GM21528 (cell line): ENCODE results near the gene MBD5.

ENCODE experiments used
- ATAC-seq: cut with Tn5 transposase; IDR thresholded peaks from one replicate; pipeline ENCODE4 v1.9.1; 2021; ENCODE audit warnings: mild to moderate bottlenecking, moderate library complexity; ENCODE audit not compliant: unreplicated experiment, low FRiP score

The MBD5 gene

DNA sequence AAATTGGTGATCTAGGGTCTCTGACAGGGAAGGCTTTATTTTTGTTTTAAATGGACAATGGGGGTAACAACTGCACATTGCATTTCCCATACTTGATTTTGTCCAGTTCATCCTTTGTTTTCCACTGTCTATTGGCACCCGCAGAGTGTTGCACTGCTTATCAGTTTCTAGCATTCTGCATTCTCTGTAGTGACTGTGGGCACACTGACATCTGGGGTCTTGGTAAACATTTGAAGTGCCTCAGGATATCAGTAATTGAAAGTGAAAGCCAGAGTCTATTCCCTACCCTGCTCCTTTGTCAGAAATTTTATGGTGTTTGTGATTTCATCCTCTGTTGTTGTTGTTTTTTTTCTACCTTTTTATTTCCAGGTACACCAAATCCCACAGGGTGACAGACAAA lies 491.6 kb downstream of the MBD5 start:
- ATAC-seq = no peak

DNA sequence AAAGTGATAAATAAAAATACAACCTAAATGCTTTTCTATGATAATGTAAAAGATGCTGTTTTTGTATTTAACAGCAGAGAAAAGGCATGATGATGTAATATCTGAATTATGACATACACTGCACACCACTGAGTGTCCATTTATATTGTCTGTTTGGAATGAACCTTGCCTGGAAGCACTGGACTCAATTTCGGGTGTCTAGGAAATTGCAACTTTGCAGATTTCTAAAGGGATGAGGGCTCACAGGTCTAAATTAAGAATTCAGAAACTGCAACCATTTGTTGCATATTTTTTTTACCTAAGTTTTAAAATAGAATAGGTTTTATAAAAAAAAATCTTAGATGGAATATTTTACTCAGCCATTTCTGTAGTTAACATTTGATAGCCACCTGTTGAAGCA lies 492.5 kb downstream of the MBD5 start:
- ATAC-seq = no peak

DNA sequence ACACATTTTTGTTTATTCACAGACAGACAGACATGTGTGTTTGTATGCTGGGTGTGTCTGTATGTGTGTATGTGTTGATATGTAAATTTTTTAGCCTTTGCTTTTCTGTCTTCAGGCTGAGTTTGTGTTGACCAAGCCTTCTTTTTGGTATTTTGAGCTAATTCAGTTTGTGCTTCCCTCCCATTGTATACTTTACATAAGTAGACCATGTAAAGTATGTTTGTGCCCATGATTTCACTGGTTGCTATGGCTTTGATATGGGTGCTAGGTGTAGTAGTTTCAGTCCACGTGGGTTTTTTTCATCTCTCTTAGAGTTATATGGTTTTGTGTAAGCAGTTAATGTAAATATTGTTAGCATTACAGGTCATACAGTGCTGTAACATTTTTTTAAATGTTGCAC lies 494.2 kb downstream of the MBD5 start:
- ATAC-seq = no peak

DNA sequence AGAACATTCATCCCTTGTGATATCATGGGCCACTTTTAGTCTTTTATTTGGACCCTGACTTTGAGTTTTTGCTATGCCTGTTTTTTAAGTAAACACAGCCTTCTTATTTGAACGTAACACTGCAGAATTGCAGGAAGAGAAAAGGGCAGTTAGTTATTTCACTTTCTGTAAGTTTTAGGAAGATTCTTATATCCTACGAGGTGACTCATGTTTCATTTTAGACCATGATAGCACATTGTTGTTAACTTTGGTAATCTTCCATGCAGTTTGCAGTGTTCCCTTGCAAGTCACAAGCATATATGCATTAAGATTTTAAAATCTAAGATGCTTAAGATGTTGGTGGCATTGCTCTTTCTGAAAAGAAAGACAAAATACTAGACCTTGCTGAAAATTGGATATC lies 495.1 kb downstream of the MBD5 start:
- ATAC-seq = no peak

DNA sequence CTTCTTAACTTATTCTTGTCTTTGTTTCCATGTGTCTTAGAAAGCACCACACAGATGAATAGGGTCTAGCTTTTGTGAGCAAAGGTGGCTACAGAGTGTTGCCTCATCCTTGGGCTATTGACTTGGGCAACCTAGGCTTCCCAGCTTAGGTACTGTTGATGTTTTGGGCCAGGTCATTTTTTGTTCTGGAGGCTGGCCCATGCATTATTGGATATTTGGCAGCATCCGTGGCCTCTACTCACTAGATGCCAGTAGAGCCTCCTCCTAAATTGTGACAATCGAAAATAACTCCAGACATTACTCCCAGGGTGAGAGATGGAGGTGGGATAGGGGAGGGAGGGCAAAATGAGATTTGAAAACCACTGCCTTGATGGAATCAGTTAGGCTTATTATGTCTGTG lies 496.4 kb downstream of the MBD5 start:
- ATAC-seq = no peak

DNA sequence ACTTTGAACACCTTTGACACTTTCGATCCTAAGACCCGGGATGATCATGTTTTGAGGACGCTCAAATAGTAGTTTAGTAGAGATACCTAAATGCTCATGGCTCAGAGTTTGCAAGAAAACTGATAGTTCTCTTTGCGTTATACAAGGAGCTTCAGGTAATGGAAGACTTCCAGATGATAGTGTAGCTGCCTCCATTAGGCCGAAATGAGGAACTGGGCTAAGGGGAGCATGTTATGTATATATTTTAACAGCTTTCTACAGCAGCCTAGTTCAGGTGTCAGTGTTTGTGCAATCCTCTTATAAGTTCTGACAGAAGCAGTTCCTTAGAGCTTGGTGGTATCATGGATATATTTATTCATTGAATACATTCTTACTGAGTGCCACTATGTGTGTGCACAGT lies 496.9 kb downstream of the MBD5 start:
- no peak for ATAC-seq

DNA sequence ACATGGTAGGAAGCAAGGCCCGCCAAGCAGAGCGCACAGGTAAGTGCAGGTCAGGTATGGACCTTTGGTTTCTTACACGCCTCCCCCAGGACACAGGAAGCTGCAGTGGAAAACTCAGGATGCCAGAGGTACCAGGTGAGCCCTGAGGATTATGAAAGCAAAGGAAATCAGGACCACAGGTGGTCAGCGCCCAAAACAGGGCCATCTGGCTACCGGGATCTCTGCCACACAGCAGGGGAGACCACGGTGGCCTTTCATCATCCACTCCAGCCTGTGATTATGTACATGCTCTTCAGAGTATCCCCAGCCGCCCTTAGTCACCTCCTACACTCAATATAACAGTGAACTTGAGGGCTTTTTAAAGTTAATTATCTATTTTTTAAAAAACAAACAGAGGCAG lies 498.1 kb downstream of the MBD5 start:
- no peak for ATAC-seq

DNA sequence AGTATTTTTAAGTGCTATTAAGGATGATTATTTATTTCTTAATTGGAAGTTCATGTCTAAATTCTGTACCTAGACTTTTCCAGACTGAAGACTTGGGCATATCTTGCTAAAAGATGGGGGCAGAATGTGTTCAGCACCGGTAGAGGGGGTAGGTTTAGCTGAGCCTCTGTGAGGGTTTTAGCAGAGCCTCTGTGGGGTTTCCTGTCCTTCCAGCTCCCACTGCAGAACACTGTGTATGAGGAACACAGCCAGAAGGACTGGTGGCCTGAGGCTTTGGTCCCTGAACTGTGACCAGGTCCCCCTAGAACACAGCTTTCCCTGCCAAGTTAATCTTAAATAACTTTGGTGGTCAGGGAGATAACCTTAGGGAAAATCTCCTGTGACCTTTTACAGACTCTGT lies 500.3 kb downstream of the MBD5 start:
- ATAC-seq = no peak

DNA sequence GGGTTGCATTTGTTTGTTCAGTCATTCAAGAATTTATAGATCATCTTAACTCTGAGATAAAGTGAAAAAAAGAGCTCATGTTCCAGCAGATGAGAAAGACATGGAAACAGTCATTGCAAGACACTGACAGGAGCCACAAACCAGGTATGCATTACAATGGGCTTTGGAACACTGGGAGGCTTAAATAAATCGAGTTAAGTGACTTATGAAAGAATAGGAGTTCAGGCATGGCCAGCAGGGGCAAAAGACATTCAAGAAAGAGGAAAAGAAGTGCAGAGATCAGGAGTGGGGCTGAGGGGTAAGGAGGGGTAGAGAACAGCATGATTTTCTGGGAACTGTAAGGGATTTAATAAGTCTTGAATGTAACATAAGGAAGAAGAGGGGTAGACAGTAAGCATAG lies 502.4 kb downstream of the MBD5 start:
- ATAC-seq = no peak

DNA sequence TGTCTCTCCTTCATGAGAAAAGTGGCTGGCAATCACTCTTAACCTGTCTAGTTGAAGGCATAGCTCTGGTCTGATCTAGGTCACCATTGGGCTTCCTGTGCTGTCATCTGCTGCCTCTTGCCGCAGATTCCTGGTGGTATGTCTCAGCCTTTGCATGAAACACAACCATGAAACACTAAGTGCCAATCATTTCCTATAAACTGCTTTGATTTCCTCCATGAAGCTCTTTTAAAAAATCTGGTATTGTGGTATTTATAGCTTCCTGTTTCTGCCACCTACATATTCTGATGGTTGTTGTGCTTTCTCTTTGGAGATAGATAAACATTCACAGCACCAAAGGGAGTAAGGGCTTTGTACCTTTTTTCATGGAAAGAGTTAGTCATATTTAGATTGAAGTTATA lies 503.6 kb downstream of the MBD5 start:
- no peak for ATAC-seq

DNA sequence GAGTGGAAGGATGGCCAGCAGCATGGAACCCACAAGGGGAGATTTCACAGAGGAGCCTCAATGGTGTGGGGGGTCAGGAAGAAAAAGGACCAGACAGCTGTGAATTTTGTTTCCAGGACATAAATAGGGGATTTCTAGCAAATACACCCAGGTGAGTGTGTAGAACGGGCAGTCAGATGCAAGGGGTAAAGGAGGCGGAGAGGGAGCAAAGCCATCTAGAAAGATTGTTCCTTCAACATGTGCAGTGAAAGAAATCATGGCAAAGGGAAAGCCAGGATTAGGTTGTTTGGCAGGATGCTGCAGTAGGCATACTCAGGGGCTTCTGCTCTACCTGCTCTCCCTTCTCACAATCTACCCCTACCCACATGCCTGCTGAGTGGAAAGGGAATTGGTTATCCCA lies 504.2 kb downstream of the MBD5 start:
- ATAC-seq = no peak

DNA sequence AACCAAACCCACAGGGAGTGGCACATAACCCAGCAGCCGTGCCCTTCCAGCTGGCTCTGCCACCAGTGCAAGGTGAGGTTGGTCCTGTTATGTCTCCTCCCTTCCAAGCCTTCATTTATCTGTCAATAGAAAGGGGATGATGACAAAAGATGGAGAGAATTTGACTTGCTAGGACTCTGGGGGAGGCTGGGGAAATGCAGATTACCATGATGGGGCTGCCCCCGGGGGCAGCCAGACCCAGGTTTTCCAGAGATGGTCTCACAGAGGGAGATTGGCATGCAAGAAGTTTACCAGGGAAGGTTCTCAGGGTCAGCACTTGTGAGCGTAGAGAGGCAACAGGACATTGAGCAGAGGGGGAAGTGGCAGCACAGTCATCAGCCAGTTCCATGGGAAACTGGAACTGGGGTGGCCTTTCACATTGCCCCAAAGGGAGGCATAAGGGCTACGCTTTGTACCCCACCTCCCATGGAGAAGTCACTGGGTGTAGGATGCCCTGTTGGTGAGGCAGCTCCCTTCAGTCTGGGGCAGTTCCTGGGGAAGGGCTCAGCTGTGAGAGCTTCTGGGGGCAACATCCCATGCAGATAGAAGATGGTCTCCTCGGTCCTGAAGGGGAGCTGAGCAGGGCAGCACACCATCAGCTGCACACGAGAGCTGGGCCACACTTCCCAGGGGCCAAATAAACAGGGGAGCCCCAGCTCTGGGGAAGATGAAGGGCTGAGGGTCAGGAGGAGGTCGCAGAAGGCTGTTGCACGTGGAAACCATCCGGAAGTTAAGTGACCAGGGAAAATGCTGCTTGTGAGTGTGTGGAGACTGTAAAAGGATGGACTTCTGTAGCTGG lies 505.8 kb downstream of the MBD5 start:
- ATAC-seq = no peak

DNA sequence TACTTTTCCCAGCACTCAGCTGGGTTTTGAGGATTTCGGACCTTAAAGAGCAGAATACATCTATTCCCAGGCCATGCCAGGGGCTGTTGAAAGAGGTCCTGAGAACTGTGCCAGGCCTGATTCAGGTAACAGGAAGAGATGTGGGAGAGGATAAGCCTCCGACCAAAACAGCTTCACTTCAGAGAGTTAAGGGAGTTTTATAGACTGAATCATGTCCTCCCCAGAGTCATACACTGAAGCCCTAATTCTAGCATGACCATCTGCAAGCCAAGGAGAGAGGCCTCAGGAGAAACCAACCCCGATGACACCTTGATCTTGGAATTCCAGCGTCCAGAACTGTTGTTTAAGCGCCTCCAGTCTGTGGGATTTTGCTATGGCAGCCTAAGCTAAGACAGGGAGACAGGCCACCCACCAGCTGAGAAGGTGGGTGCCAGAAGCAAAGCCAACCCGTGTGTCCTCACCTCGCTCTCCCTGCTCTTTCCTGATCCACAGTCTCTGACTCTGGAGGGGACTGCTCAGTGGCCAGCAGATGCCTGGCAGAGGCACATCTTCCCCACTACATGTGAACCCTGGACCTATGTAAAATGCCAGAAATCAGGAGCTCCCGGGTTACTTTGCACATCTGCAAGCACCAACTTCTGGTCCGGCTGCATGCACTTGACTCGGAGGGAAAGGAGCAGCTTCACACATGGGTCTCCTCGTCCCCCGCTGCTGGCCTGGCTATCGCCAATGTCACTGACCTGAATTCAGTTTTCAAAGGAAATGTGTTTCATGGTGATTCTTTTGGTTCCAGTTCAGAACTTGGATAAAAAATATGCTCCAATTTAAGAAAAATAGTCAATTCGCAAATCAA lies 506.8 kb downstream of the MBD5 start:
- ATAC-seq = no peak

DNA sequence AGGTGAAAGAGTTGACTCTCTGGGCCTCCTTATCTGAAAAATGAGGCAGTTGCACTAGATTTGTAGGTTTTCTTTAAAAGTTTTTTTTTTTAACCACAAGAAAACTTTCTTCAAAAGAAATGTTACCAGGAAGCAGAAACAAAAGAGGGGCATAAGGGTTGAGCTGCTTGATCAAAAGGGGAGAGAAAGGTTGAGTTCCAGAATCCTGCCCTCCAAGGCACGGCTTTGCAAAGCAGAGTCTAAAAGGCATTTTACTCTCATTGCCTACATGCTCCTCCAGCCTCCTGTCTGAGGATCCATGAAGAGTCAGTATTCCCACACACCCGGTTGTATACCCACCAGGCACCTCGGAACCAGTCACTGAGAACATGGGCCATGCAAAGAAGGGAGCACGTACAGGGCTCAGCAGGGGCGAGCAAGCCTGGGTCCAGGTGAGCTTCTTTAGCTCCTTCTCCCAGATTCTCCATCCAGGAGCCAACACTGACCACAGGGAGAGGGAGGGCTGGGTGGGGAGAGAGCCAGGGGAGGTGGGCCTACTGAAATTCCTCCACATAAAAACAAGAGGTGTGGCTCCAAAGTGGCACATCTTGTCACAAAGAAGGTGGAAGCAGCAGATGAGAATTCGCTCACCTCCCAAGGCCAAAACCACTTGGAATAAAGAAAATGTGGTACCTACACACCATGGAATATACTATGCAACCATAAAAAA lies 507.6 kb downstream of the MBD5 start:
- ATAC-seq = no peak

DNA sequence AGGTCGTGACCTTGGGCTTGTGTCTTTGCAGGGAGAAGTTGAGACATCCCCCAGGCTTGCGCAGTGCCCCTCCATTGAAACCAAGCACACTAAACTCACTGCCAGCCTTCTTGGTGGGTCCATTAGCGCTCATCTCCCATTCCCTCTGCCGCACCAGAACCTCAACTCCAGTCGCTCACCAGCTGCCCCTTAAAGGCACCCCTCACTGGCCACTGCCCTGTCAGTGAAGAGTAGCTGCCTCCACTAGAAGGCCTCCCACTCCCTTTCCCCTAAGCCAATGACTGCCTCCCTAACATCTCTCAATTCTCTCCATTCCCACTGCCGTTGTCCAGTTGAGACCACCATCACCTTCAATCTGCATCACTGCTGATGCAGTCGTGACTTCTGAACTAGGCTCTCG lies 508.9 kb downstream of the MBD5 start:
- ATAC-seq = no peak

DNA sequence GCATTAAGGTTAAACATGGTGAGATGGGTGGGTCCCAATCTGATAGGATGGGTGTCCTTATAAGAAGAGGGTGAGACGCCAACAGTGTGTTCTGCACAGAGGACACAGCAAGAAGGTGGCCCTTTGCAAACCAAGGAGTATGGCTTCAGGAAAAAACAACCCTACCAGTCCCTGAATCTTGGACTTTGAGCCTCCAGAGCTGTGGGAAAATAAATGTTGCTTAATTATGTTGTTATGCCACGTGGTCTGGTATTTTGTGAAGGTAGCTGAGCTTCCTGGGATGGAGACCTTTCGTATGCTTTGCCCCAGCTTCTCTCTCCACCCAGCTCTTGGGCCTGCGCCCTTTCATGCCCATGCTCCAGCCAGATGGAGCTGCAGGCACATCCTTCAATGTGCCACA lies 509.5 kb downstream of the MBD5 start:
- ATAC-seq = no peak

DNA sequence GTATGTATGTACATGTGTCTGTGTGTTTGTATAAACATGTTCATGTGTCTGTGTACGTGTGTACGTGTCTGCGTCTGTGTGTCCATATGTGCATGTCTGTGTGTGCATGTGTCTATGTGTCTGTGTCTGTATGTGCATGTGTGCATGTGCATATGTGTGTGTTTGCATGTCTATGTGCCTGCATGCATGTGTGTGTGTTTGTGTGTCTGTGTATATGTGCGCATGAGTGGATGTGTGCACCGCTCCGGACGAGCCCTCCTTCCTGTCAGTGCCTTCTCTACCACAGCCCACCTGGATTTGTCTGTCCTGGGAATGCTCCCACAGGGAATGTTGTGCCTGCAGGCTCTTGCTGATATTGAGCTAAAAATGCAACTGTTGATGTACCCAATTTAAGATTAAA lies 510.3 kb downstream of the MBD5 start:
- no peak for ATAC-seq

DNA sequence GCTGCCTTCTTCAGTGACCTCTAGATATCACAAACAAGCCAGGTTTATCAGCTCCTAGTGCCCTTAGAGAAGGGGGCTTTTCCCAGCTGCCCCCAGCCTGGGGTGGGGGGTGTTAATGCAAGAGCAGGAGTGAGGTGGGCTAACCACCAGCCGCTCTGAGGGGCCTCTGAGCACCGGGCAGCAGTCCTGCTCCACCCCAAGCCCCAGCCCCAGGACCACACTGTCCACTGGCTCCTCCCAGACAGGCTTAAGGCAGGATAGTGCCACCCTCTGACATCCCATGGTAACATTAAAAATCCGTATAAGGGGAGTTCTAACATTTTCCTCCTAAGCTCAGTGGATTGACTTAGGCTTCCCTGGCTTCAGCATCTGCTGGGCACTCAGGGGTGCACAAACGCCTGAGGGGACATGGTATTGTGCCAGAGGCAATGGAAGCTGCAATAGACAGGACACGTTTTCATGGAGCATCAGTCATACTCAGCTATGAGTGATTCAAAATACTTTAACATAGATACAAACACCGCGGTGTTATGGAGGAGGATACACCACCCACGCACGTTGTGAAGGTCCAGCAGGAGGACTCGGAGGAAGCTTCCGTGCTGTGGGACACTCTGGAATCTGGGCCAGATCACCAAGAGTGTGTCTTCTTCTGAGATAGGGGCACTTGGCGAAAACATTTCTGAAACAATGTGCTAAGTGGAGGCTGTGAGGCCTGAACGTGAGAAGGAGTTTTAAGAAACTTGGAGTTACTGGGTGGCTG lies 511.0 kb downstream of the MBD5 start:
- ATAC-seq = no peak

DNA sequence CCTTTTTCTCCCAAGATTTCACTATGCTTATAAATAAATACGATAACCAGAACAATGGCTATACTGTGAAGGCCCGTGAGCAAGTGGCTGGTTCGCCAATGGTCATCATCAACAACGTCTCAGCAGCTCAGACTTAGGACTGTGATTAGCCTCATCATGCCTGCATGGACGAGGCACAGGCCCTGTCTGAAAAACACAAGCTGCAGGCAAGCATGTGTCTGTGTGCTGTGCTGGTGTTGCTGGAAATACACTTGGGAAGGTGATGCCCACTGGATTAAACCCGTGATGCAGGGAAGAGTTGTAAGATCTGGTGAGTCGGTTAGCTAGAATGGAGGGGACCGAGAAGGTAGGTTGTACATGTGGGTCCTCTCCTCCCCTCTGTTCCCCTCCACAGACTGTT lies 512.1 kb downstream of the MBD5 start:
- ATAC-seq = no peak

DNA sequence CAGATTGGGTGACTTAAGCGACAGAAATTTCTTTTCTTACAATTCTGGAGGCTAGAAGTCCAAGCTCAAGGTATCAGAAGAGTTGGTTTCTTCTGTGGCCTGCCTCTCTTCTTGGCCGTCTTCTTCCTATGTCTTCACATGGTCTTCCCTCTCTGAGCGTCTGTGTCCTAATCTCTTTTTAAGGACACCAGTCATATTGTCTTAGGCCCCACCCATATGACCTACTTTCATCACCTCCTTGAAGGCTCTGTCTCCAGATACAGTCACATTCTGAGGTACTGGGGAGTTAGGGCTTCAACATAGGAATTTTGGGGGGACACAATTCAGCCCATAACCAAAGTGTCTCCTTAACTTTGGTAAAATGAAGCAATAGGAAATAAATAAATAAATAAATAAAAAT lies 512.8 kb downstream of the MBD5 start:
- no peak for ATAC-seq
